GM18505 (cell line): ENCODE measurements around the gene PUSL1.

Source experiments
- ATAC-seq: cut with Tn5 transposase; IDR thresholded peaks from one replicate; pipeline ENCODE4 v1.9.1; 2021; ENCODE audit not compliant: unreplicated experiment
- POLR2A ChIP-seq: IDR thresholded peaks from 4 replicates; pipeline ENCODE4 v1.6.1; 2011; ENCODE audit warnings: borderline replicate concordance; ENCODE audit not compliant: insufficient read depth, insufficient read length; ENCODE audit errors: extremely low read depth

PUSL1 gene

DNA sequence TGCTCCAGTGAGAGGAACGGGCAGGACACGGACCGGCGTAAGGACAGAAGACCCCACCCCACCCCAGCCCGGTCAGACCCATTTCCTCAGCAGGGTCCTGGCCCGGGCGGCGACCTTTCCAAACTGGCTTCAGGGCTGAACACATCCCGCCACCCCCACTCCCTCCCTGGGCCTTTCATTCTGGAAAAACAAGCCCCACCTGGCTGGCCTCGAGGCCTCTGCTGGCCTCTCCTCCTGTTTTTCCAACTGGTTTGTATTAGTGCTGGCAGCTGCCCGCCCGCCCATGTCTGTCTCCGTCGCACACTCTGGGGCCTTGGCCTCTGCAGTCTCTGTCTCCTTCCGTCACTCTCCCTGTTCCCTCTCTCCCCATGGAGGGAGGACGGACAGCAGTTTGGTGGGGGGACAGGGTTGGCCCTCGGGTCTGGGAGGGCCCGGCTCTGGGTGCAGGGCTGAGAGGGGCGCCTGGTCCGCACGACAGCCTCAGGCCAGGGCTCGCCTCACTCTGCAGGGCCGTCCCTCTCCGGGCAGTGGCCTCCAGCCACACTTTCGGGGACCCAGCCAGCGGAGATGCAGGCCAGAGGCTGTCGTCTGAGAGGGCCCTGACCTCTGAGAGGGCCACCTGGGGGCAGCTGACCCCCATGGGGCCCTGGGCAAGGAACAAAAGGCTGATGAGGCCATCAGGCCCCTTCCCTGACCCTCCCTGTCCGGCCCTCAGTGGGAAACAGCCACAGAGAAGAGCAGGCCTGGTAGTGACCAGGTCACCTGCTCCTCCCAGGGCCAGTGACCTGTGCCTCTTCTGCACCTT lies 51.5 kb downstream of the PUSL1 start:
- no peak for ATAC-seq
- no peak for TF ChIP-seq POLR2A

DNA sequence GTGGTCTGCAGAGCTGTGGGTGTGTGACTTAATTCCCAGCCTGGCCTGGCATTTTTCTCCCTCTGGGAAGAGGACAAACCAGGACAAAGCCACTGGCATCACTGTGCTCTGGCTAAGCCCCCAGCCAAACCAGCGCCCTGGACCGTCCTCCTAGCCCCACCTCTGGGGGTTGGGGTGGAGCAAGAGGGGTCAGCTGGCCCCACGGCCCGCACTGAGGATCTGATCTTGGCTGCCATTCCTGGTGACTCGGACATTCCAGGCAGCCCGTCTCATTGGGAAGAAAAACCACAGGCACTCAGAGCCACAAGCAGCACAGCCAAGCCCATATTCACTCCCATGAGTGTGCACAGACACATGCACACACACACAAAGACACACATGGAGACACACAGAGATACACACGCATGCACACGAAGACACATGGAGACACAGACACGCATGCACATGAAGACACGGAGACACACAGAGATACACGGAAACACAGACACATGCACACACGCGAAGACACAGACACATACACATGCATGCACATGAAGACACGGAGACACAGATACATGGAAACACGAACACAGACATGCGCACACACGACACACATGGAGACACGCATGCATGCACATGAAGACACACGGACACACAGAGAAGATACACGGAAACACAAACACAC lies 52.2 kb downstream of the PUSL1 start:
- no peak for TF ChIP-seq POLR2A
- no peak for ATAC-seq
